ENCODE measurements around the gene FAM90A1.
"Not testable (repeated sequence)": the region's sequence is repeated elsewhere in the genome, so short reads cannot be mapped to it uniquely, and the experiment has no call there.

The FAM90A1 gene

GRCh38 chr12:8172911-8173310, 54.5 kb downstream of the FAM90A1 start:
- not testable (repeated sequence) for DNase-seq (ENCODE audit: low read depth)
